Activated T-helper 1 cell treated with anti-CD3 and anti-CD28 coated beads, Interleukin-2, amount 50 U/mL, for 16 hours (primary cell): ENCODE data around the gene HDHD3.
"Not testable (repeated sequence)": the region's sequence is repeated elsewhere in the genome, so short reads cannot be mapped to it uniquely, and the experiment has no call there.

ENCODE experiments used
- DNase-seq, 2 donors: peaks; one replicate each; pipeline ENCODE4 v3.0.0-alpha.2; 2020; ENCODE audit warnings: low read depth in 1 of 2, low spot score in 1 of 2

HDHD3 gene

DNA sequence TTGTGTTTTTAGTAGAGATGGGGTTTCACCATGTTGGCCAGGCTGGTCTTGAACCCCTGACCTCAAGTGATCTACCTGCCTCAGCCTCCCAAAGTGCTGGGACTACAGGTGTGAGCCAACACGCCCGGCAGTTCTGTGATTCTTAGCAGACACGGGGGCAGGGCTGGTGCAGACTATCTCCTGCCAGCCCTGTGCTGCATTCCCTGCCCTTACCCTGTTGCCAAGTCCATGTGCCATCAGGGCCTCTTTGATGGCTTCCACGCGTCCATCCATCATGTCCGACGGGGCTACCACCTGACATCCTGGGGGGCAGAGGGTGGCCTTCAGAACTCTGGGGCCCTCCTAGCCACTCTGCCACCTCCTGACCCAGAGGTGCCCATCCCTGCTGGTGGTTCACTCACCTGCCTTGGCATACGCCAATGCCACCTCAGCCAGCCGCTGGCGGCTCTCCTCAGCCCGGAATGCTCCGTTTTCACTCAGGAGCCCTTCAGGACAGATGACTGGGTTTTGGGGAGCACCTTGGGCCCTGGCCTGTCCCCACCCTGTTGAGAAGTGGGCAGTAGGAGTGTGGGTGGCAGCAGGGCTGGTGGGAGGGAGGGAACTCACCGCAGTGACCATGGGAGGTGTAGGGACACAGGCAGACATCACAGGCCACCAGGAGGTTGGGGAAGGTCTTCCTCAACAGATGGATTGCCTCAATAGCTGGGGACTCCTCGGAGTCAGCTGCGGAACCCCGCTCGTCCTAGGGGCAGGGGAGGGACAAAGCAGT is 13.6 kb upstream of the HDHD3 start:
- no peak for DNase-seq

DNA sequence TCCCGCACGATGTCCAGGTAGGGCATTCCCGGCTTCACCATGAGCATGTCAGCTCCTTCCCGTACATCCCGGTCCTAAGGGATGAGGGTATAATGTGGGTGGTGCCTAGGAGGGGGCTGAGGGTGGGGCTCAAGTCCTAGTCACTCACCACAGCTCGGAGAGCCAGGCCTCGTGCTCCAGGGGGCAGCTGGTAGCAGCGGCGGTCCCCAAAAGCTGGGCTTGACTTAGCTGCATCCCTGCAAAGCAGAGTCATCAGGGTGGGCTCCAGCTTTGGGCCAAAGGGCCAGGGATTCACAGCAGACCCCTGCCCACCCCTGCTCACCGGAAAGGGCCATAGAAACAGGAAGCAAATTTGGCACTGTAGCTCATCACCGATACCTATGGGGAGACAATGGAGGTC is 12.7 kb upstream of the HDHD3 start:
- no peak for DNase-seq

DNA sequence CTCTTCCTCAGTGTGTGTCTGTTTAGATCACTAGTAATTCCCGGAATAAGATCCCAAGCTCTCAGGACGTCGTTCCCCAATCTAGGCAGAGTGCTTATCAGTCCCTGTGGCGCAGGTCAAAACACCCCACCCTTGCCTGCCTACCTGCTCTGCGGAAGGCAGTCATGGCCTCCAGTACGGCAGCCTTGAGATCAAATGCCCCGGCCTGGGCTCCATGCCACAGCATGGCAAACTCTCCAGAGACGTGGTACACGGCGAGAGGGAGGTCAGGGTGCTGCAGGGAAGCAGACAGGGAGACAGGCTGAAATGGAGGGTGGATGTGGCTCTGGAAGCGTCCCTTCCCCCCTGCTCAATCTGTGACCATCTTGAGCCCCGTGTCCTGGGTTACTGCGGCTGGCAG is 12.0 kb upstream of the HDHD3 start:
- no peak for DNase-seq

DNA sequence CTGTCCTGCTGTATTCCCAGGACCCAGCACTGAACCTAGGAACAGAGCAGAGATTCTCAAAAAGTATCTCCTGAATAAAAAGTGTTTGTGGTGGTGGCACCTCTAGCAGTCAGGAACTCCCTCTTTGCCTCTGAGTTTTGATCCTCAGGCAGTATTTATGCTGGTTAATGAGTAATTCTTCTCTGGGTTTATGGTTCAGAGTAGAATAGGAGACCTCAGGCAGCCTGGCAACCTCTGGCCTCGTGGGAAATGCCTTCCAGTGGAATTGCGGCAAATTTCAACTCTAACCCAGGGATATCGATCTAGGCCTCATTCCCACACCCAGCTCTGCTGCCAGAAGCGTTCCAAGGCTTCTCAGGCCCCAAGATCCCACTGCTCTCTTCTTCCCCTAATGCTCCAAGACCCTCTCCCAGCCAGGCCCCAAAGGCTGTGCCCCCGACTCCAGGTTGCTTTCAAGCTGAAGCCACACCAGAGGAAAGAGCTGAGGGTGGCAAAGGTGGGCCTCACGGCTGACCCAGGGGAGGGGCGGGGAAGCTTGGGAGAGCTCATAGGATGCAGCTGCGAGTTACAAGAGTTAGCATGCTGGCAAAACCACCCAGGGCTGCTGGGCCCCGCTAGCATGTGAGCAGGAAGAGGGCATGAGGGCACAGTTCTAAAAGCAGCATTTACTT is 10.9 kb upstream of the HDHD3 start:
- DNase-seq, result no peak

DNA sequence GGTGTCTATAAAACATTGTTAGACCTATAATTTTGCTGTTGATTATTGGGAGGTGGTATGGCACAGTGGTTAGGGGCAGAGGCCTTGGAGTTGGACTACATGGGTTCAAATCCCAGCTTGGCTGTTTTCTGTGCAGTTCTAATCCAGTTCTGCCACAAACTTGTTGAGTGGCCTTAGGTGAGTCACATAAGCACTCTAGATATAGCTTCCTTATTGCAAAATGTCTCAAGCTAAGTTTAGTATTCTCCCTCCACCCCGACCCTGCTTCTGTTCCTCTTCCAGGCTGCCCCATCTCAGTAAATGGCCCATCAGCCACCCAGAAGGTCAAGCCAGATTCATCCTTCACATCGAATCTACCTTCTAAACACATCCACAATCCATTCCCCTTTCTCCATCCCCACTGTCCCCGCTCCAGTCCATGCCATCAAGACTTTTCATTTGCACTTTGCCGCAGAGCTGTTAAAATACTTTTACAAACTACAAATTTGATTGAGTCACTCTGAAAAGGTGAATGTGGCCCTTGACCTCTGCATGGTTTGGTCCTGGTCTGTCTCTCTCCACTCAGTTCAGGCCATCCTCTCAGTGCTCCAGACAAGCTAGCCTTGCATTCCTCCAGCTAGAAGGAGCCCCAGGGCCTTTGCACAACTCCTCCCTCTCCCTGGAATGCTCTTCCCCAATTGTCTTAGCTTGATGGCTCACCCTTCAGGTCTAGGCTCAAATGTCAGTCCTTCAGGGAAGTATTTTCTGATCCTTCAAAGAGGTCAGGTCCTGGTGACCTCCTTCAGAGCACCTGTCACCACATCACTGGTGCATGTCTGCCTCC is 10.0 kb upstream of the HDHD3 start:
- no peak for DNase-seq

DNA sequence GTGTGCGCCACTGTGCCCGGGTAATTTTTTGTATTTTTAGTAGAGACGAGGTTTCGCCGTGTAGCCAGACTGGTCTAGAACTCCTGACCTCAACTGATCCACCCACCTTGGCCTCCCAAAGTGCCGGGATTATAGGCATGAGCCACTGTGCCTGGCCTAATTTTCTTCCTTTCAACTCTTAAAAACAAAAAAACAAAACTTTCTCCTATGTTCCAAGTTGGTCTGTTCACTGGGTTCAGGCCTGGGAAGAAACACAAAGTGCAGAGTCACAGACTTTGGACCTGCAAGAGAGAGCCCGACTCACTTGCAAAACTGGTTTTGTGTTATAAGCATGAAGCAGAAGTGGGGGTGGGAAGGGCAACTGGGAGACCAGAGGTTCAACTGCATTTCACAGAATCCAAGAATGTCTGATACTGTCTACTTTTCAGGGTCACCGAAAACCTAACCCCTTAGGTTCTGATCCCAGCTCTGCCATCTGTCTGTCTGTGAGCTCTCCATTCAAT is 5.2 kb upstream of the HDHD3 start:
- no peak for DNase-seq

DNA sequence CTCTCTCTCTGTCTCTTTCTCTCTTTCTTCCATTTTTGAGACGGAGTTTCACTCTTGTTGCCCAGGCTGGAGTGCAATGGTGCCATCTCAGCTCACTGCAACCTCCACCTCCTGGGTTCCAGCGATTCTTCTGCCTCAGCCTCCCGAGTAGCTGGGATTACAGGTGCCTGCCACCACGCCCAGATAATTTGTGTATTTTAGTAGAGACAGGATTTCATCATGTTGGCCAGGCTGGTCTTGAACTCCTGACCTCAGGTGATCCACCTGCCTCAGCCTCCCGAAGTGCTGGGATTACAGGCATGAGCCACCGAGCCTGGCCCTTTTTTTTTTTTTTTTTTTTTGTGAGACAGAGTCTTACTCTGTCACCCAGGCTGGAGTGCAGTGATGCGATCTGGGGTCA is 4.7 kb upstream of the HDHD3 start:
- not testable (repeated sequence) for DNase-seq

DNA sequence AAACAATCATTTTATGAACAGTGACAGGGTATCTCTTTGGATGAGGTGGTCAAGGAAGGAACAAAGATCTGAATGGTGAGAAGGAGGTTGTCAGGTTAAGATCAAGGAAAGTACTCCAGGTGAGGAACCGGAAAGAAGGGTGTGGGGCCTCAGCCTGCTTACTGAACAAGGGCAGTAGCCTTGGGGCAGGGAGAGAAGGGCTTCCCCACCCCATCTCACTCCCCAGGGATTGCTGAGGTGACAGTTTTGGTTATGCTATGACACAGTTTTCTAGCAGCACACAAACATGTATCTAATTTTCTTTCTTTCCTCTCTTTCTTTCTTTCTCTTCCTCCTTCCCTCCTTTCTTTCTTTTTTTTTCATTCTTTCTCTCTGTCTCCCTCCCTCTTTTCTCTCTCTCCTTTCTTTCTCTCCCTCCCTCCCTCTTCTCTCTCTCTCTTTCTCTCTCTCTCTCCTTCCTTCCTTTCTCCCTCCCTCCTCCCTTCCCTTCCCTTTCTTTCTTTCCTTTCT is 4.1 kb upstream of the HDHD3 start:
- no peak for DNase-seq

DNA sequence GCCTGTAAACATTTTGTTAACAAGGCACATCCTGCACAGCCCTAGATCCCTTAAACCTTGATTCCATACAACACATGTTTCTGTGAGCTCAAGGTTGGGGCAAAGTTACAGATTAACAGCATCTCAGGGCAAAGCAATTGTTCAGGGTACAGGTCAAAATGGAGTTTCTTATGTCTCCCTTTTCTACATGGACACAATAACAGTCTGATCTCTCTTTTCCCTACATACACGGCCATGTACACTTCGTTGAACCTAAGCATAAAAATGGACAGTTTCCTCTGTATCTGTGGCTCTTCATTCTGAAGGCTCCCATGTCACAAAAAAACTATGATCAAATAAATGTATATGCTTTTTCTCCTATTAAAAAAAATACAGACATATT is 3.0 kb upstream of the HDHD3 start:
- DNase-seq, result not testable (repeated sequence)

DNA sequence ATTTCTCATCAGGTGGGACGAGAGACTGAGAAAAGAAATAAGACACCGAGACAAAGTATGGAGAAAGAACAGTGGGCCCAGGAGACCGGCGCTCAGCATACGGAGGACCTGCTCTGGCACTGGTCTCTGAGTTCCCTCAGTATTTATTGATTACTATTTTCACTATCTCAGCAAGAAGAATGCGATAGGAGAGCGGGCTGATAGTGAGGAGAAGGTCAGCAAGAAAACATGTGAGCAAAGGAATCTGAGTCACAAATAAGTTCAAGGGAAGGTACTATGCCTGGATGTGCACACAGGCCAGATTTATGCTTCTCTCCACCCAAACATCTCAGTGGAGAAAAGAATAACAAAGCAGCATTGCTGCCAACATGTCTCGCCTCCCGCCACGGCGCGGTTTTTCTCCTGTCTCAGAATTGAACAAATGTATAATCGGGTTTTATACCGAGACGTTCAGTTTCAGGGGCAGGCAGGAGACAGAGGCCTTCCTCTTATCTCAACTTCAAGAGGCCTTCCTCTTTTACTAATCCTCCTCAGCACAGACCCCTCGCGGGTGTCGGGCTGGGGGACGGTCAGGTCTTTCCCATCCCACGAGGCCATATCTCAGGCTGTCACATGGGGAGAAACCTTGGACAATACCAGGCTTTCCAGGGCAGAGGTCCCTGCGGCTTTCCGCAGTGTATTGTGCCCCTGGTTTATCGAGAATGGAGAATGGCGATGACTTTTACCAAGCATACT is 2.5 kb upstream of the HDHD3 start:
- not testable (repeated sequence) for DNase-seq

DNA sequence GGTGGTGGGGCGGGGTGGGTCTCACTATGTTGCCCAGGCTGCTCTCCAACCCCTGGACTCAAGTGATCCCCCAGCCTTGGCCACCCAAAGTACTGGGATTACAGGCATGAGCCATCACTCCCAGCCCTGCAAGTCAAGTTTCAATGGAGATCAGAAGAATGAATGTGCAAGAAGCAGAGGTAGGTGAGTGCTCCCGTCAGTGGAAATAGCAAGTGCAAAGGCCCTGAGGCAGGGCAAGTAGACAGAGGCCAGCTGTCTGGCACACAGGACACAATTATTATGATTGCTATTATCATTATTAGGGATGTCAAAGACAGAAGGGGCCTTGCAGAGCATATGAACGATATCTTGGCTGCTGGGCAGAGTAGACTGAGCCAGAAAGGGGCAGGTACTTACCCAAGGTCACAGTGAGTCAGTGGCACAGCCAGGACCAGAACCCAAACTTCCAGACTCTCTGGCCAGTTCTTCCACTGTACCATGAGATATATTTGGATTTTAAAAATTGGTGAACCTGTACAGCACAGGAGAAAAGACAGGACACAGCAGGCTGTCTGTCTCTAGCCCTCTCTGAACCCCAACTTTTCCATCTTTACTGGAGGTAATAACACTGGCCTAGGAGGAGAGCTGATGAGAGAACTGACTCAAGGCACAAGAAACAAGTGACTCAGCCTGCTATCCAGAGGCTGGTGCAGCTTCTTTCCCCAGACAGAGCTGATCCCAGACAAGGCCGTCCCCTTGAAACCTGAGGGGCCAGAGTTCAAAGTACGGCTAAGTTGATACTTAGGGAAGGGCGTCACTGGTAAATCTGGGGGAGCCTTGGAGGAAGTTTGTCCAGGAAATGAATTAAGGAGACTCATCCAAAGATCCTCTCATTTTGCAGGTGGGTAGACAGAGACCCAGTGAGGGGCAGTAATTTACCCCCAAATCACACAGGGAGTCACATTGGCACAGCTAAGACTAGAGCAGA is 1.4 kb downstream of the HDHD3 start:
- no peak for DNase-seq

DNA sequence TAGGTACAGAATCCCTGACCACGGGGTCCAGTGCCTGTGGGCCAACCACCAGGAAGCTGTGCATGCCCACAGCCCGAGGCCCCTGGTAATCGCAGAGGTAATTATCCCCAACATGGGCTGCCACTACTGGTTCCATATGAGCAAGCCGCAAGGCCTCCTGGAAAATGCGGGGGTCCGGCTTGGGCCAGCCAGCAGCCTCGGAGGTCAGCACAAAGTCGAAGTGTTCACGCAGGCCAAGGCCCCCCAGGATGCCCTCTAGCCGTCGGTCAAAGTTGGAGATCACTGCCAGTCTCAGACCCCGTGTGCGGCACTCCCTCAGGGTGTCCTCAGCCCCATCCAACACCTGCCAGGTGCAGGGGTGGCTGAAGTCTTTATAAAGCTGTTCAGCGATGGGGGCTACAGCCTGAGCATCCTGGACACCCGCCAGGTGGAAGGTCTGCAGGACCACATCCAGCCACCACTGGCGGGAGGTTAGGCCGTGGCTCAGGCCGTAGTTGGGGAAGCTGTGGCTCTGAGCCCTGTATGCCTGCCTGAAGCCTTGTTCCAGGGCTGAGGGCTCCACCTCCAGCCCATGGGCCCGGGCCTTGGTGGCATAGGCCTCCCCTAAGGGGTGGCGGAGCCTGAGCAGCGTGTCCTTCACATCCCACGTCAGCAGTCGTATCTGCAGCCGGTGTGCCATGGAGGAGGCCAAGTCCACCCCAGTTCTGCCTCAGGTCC is 3.0 kb downstream of the HDHD3 start:
- DNase-seq, result no peak

DNA sequence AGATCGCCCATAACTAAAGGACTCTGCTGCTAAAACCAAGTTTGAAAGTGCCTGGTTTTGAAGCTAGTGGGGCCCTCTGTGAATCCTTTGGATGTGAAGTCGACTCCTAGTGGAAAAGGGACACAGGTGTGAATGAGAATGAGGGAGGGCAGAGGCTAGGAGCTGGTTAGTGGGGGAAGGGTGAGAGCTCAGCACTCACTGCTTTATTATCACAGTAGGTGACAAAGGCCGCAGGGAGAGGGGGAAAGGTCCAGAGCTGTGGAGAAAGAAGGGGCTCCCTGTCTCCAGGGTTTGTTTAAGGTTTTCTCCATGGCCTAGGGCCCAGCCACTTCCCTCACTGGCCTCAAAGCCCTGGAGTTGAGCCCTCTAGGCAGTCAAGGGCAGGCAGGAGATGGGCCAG is 3.5 kb downstream of the HDHD3 start:
- DNase-seq, result no peak

DNA sequence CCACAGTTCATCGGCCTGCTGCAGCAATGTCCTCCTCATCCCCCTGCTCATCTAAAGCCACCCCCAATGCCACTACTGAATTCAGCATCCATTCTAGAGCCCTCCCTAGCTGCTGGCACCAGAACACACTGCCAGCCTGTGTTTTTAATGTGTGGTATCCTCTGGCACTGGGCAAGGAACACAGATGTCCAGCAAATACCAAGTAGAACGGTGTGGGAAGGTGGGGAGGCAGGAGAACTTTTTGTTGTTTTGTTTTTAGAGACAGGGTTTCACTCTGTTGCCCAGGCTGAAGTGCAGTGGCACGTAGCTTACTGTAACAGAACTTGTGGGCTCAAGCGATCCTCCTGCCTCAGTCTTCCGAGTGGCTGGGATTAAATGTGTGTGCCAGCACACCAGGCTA is 4.7 kb downstream of the HDHD3 start:
- no peak for DNase-seq

DNA sequence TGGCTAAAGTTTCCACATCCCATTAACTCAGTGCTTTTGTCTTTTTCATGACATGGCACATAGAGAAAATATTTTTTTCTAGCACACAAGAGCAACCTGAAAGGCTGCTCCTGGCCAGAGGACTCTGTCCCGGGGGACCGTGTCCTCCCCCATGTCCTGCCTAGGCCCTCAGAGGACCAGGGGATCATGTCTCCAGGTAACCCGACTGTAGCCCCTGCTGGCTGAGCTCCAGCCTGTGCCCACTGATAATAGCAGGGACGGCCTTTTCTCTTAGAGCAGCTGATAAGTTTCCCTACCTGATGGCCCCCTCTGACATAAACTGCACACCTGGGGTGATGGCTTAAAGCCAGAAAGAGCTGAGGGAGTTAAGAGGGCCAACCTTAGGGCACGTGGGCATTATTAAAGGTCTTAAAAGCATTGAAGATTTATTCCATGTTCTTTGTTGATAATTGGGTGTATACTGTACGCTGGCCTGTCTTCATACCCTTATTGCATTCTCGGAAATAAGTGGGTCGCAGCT is 5.9 kb downstream of the HDHD3 start:
- DNase-seq, result no peak

DNA sequence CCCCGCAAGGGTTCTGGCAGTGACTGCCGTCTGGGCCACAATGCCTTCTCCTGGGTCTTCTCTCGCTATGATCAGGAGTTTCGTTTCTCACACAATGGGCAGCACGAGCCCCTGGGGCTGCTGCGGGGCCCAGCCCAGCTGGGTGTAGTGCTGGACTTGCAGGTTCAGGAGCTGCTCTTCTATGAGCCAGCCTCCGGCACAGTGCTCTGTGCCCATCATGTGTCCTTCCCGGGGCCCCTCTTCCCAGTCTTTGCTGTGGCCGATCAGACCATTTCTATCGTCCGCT is 7.0 kb downstream of the HDHD3 start:
- DNase-seq, result no peak

DNA sequence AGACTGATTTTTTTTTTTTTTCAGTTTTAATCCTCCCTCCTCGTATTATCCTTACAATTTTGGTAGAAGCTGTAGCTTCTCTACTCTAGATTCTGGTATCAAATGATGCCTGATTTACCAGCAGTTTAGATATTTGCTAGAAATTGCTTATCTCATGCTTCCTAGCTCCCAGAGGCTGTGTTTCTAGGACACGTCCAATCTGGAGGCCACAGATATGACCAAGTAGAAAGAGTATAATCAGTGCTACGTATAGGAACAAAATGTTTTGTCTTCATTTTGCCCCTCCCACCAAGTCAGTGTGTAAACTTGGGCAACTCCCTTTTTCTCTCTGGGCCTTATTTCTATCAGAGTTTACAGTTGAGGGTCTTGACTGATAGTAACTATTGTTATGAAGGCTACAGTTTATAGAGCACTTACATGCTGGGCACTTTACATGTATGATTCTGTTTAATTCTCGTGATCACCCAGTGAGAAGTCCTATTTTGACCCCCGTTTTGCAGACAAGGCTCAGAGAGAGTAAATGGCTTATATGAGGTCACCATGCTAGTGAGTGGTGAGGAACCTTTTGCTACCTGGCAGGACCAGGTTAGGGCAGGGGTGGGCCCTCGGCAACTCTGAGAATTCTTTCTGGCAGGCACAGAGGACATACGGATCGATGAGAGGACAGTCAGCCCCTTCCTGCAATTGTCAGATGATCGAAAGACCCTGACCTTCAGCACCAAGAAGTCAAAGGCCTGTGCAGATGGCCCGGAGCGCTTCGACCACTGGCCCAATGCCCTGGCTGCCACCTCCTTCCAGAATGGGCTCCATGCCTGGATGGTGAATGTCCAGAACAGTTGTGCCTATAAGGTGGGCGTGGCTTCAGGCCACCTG is 7.6 kb downstream of the HDHD3 start:
- DNase-seq, result no peak

DNA sequence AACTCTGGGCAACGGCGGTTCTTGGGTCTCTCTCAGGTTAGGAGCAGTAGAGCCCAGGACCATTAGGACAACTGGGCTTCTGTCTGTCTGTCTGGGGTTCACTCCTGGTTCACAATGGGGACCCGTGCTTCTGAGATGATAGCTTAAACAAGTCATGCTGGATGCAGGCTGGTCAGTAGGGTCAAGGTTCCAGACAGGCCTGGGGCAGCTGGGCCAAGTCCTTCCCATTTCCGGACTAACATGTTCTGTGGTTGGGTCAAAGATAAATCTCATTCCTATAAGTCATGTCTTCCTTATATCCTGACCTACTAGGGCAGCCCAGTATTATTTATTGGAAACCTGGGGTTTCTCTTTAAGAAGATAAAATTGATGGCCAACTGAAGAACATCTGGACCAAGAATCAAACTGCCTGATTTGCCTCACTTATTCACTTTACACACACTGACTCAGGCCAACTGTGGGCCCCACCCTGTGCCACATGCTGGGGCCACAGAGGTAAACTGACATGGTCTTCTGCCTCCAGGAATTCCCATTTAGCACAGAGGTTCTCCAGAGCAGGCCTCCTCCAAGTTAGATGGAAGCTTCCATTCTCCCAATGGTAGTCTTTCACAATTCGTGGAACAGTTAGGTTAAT is 8.3 kb downstream of the HDHD3 start:
- DNase-seq, result no peak
